Trophoblast cell (in vitro differentiated cells and primary cell): ENCODE data around the gene AP4E1.
"Not testable (repeated sequence)": the region's sequence is repeated elsewhere in the genome, so short reads cannot be mapped to it uniquely, and the experiment has no call there.

Experiments
- DNase-seq, 2 donors: peaks; one replicate each; pipeline ENCODE4 v3.0.0-alpha.2; 2016
- H2AFZ ChIP-seq: 2 replicates; pipeline ENCODE4 v1.6.1; 2013; ENCODE audit warnings: low read length, moderate library complexity, mild to moderate bottlenecking; ENCODE audit not compliant: insufficient read depth, poor library complexity
- H2AK5ac ChIP-seq: 2 replicates; pipeline ENCODE4 v1.6.1; 2013; ENCODE audit warnings: mild to moderate bottlenecking, low read length
- H2BK120ac ChIP-seq: 2 replicates; pipeline ENCODE4 v1.6.1; 2013; ENCODE audit warnings: low read length, mild to moderate bottlenecking, moderate library complexity; ENCODE audit not compliant: insufficient read depth, poor library complexity
- H2BK12ac ChIP-seq: 2 replicates; pipeline ENCODE4 v1.6.1; 2013; ENCODE audit warnings: mild to moderate bottlenecking, low read length, moderate library complexity
- H2BK5ac ChIP-seq: 2 replicates; pipeline ENCODE4 v1.6.1; 2013; ENCODE audit warnings: low read length, low read depth, moderate library complexity, mild to moderate bottlenecking; ENCODE audit not compliant: poor library complexity
- H3K14ac ChIP-seq: 2 replicates; pipeline ENCODE4 v1.6.1; 2013; ENCODE audit warnings: mild to moderate bottlenecking, low read length
- H3K18ac ChIP-seq: 2 replicates; pipeline ENCODE4 v1.6.1; 2013; ENCODE audit warnings: mild to moderate bottlenecking, low read length
- H3K23ac ChIP-seq: 2 replicates; pipeline ENCODE4 v1.6.1; 2013; ENCODE audit warnings: low read length
- H3K27ac ChIP-seq: 2 replicates; pipeline ENCODE4 v1.5.1; 2013; ENCODE audit warnings: low read depth, mild to moderate bottlenecking, inconsistent platforms, low read length, moderate library complexity
- H3K27me3 ChIP-seq: 2 replicates; pipeline ENCODE4 v1.6.1; 2013; ENCODE audit warnings: inconsistent platforms, mild to moderate bottlenecking, low read length, moderate library complexity; ENCODE audit not compliant: insufficient read depth
- H3K36me3 ChIP-seq, 2 experiments: 1 replicate in 1 of 2; 2 replicates in 1 of 2; pipeline ENCODE4 v1.6.1; 2013; ENCODE audit warnings: low read length in 2 of 2, mild to moderate bottlenecking in 2 of 2, moderate library complexity in 1 of 2; ENCODE audit not compliant: insufficient read depth in 2 of 2, control insufficient read depth in 1 of 2
- H3K4ac ChIP-seq: 2 replicates; pipeline ENCODE4 v1.6.1; 2013; ENCODE audit warnings: low read depth, mild to moderate bottlenecking, low read length, moderate library complexity
- H3K4me1 ChIP-seq, 2 experiments: 1 replicate in 1 of 2; 2 replicates in 1 of 2; pipeline ENCODE4 v1.6.1; 2013; ENCODE audit warnings: low read length in 2 of 2, mild to moderate bottlenecking in 2 of 2, moderate library complexity in 1 of 2; ENCODE audit not compliant: insufficient read depth in 2 of 2, control insufficient read depth in 1 of 2
- H3K4me2 ChIP-seq: 2 replicates; pipeline ENCODE4 v1.6.1; 2013; ENCODE audit warnings: inconsistent platforms, mild to moderate bottlenecking, low read length, moderate library complexity
- H3K4me3 ChIP-seq: 2 replicates; pipeline ENCODE4 v1.5.1; 2013; ENCODE audit warnings: mild to moderate bottlenecking, low read depth, low read length, inconsistent platforms
- H3K79me1 ChIP-seq: one replicate; pipeline ENCODE4 v1.6.1; 2013; ENCODE audit warnings: low read length
- H3K79me2 ChIP-seq: 2 replicates; pipeline ENCODE4 v1.6.1; 2013; ENCODE audit warnings: low read length, mild to moderate bottlenecking; ENCODE audit not compliant: control insufficient read depth, insufficient read depth, poor library complexity
- H3K9ac ChIP-seq: 2 replicates; pipeline ENCODE4 v1.6.1; 2013; ENCODE audit warnings: mild to moderate bottlenecking, low read length
- H3K9me3 ChIP-seq: 2 replicates; pipeline ENCODE4 v1.6.1; 2013; ENCODE audit warnings: low read depth, mild to moderate bottlenecking, control low read depth, inconsistent platforms, low read length; ENCODE audit not compliant: insufficient read depth
- H4K12ac ChIP-seq: 2 replicates; pipeline ENCODE4 v1.6.1; 2013; ENCODE audit warnings: low read depth, mild to moderate bottlenecking, low read length, moderate library complexity
- H4K8ac ChIP-seq: 2 replicates; pipeline ENCODE4 v1.6.1; 2013; ENCODE audit warnings: low read depth, mild to moderate bottlenecking, low read length, moderate library complexity
- H4K91ac ChIP-seq: one replicate; pipeline ENCODE4 v1.6.1; 2013; ENCODE audit warnings: low read depth, mild to moderate bottlenecking, low read length, moderate library complexity
- WGBS: extraction: QIAGEN DNeasy Blood & Tissue Kit; methylation state at CpG from one replicate; pipeline ENCODE4 v1.1.7; 2013; ENCODE audit warnings: missing lambda C conversion rate; ENCODE audit not compliant: insufficient read length, insufficient coverage; ENCODE audit errors: extremely low coverage; 5-methylcytosine and 5-hydroxymethylcytosine counted together

The AP4E1 gene

DNA sequence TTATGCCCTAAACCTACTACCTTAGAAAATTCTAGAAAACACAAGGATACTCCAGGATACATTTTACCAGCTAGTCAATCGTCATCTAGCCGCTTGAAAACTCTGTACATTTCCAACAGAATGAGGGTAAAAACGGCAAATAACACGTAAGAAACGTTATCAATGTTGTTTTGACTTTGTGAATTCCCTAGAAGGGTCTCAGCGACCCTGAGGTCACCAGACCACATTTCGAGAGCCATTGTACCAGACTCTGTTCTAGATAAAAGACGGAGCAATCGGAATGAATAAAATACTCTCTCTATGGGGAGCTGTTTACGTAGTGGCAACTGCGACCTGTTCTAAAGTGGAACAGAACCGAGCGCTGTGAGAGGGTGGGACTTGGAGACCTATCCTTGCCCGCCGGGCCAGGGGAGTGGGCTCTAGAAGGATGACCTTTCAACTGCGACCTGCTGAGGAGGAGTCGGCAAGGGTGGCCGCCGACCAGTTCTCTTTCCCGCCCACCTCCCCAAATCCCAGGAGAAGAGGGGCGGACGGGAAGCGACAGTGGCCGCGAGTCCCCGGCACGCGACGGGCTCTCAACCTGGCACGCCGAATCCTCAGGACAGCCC is 778 bp upstream of the AP4E1 start:
- Histone ChIP-seq H2BK120ac (peak overlapping the region; percentile 13), H3K9me3 (no peaks in the 10 kb centered on the region), H3K36me3 (peaks cover 0 to 3% of the 10 kb centered on the region in 2 experiments), H4K8ac (peak overlapping the region; percentile 78), H3K4me2 (peak overlapping the region; percentile 80), H3K23ac (no peak overlapping the region), H3K27me3 (no peaks in the 10 kb centered on the region), H3K79me2 (peaks cover 9% of the 10 kb centered on the region), H3K4me3 (peak overlapping the region; percentile 90), H2AK5ac (no peak overlapping the region), H4K91ac (peak overlapping the region; percentile 61), H4K12ac (peak overlapping the region; percentile 73), H3K18ac (peak overlapping the region; percentile 3), H2AFZ (peak overlapping the region; percentile 86), H3K4me1 (peaks cover 2 to 4% of the 10 kb centered on the region in 2 experiments), H3K4ac (no peak overlapping the region), H3K9ac (peak overlapping the region; percentile 67), H3K14ac (peak overlapping the region; percentile 62), H3K79me1 (peaks cover 15% of the 10 kb centered on the region), H2BK12ac (no peak overlapping the region), H3K27ac (no peak overlapping the region), H2BK5ac (no peak overlapping the region)
- peak in 1 of 2 donors; percentile 39 for DNase-seq
- WGBS, result no CpG with 5 or more reads among the region's 31 CpGs

DNA sequence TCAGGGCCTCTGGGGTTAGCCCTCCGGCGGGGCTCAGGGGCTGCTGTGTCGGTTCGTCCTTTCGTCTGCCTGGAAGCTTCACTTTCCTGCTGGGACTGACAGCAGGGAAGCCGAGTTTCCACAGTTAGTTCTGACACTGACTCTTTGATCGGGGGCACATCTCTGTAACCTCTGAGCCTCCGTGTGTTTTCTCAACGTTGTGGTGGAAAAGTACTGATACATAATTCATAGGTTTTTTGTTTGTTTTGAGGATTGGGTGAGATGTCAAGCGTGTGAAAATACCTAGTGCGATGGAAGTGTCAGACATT is 481 bp downstream of the AP4E1 start:
- Histone ChIP-seq H3K4me2 (peak overlapping the region; percentile 76), H3K9ac (peak overlapping the region; percentile 87), H3K36me3 (peaks cover 0 to 4% of the 10 kb centered on the region in 2 experiments), H2AK5ac (no peak overlapping the region), H3K27ac (peak overlapping the region; percentile 67), H2BK12ac (no peak overlapping the region), H3K14ac (peak overlapping the region; percentile 90), H3K27me3 (no peaks in the 10 kb centered on the region), H2BK5ac (peak overlapping the region; percentile 58), H2AFZ (peak overlapping the region; percentile 82), H3K4me3 (peak overlapping the region; percentile 89), H3K4me1 (peaks cover 2 to 4% of the 10 kb centered on the region in 2 experiments), H3K79me1 (peaks cover 15% of the 10 kb centered on the region), H4K91ac (peak overlapping the region; percentile 80), H3K4ac (peak overlapping the region; percentile 16), H3K18ac (peak overlapping the region; percentile 70), H4K8ac (peak overlapping the region; percentile 96), H3K9me3 (no peaks in the 10 kb centered on the region), H2BK120ac (peak overlapping the region; percentile 82), H3K23ac (no peak overlapping the region), H3K79me2 (peaks cover 11% of the 10 kb centered on the region), H4K12ac (peak overlapping the region; percentile 90)
- whole genome bisulfite sequencing, result no CpG with 5 or more reads among the region's 11 CpGs
- DNase-seq, result peak in 1 of 2 donors; percentile 69

DNA sequence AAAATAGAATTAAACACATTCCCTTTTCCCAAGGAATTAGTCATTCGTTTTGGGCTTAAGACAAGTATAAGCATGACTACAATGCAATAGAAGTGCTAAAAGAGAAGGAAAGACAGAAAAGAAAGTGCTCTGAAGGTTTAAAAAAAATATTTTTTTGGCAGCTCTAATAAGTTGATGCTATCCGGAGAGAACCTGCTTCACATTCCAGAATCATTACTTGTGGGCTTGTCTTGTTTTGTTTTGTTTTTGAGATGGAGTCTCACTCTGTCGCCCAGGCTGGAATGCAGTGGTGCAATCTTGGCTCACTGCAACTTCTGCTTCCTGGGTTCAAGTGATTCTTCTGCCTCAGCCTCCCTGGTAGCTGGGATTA is 1.9 kb downstream of the AP4E1 start:
- not testable (repeated sequence) for H3K14ac ChIP-seq, H3K27me3 ChIP-seq, H3K4me3 ChIP-seq, H3K4ac ChIP-seq, H2AK5ac ChIP-seq, H3K23ac ChIP-seq, H3K4me1 ChIP-seq, H4K8ac ChIP-seq, H4K12ac ChIP-seq, H3K9me3 ChIP-seq, H3K4me2 ChIP-seq, H2BK5ac ChIP-seq, H2BK12ac ChIP-seq, H3K9ac ChIP-seq, H3K18ac ChIP-seq, H2BK120ac ChIP-seq, H3K36me3 ChIP-seq, H2AFZ ChIP-seq
- Histone ChIP-seq H4K91ac (peak overlapping the region; percentile 22), H3K79me1 (peaks cover 15% of the 10 kb centered on the region), H3K27ac (peak overlapping the region; percentile 60), H3K79me2 (peaks cover 11% of the 10 kb centered on the region)
- WGBS, result no CpG with 5 or more reads among the region's 3 CpGs
- peak; percentile 16 to 84 for DNase-seq

DNA sequence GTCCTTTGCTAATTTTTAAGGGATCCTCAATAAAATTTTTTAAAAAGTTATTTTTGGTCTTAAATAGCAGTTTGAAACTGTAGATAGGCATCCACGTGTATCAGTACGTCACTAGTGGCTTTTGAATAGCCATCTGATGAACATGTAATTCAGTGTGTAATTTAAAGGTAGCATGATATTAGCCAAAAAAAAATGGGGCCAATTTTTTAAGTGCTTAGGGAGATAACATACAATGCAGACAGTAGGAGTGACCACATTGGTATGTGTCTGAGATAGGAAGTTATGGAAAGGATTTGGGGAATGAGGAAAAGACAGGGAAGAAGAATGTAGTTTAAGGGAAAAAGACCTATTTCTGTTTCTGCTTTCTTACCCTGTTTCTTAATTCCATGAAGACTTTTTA is 2.5 kb downstream of the AP4E1 start:
- WGBS, result no CpG with 5 or more reads among the region's 2 CpGs

More for the DNA sequence above, 2.5 kb downstream of the AP4E1 start:
- Histone ChIP-seq H2AK5ac (no peak overlapping the region), H3K14ac (no peak overlapping the region), H3K36me3 (peaks cover 2 to 7% of the 10 kb centered on the region in 2 experiments), H3K4ac (no peak overlapping the region), H3K9me3 (no peaks in the 10 kb centered on the region), H3K27me3 (no peaks in the 10 kb centered on the region), H3K79me1 (peaks cover 15% of the 10 kb centered on the region), H3K79me2 (peaks cover 11% of the 10 kb centered on the region), H4K8ac (no peak overlapping the region), H2AFZ (no peak overlapping the region), H2BK12ac (no peak overlapping the region), H3K4me2 (no peak overlapping the region), H3K27ac (peak overlapping the region; percentile 60), H3K9ac (no peak overlapping the region), H3K23ac (no peak overlapping the region), H2BK5ac (peak overlapping the region; percentile 27), H4K91ac (no peak overlapping the region), H3K4me1 (peaks cover 2 to 4% of the 10 kb centered on the region in 2 experiments), H2BK120ac (no peak overlapping the region), H3K4me3 (no peak overlapping the region), H3K18ac (no peak overlapping the region), H4K12ac (no peak overlapping the region)
- peak; percentile 20 to 85 for DNase-seq
